Activated CD8-positive, alpha-beta memory T cell treated with anti-CD3 and anti-CD28 coated beads, Interleukin-2, amount 50 U/mL, for 24 hours (primary cell): ENCODE measurements around the gene PDE1A.

Experiments
- DNase-seq: peaks from one replicate; pipeline ENCODE4 v3.0.0-alpha.2; 2020; ENCODE audit errors: extremely low read depth

Gene PDE1A

DNA sequence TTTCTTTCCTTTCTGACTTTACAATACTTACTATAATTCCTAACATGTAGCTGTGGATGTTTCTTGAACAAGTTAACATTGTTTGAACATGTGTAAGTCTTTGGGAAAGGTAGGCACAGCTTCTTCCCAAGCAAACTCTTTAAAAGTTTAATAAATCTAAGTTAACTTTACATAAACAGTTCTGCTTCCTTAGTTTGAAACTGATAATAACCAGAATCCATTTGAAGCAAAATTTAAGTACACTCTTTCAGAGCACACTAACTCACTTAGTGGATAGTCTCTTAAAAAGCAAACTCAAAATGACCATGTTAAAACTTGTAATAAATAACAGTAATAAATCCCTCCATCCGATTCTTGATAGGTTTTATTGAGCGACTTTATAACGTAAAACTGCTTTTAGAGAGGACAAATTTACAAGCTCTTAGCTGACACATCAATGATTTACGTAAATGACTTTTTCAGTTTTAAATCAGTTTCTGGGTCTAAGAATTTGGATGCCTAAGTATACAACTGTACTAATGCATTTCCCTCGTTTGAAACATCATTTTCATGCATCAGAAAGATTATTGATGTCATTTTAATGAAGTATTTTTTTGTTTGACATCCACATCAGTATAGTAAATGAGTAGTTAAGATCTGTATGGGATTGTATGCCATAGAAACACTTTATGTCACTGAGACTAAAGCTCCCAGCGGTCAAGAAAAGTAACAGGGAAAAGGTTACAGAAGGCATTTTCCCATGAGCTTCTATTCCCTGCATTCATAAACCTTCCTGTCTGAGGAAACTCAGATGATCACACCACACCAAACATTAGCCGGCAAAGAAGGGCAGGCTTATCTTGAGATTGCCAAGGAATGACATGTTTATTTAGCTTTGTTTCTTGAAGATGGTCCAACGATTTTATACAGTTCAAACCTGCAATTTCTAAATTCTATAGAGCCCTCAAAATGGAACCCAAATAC, 67.5 kb downstream of the PDE1A start:
- no peak for DNase-seq

GRCh38 chr2:182358601-182359000, 68.2 kb downstream of the PDE1A start:
- no peak for DNase-seq

DNA sequence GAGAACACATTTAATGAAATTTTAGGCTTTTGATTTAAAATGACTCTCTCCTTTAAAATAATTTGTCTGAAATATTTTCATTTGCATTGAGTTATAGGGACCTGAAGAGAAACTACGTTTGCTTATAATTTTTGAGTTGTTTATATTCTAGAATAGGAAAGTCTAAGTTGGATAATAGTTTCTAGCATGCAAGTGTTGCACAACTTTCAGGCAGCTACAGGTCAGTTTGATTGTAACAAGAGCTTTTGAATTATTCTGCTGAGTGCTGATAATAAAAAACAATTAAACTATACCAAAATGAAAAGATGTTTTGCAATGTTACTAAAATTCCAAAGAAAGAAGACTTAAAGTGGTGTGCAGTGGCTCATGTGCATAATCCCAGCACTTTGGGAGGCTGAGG, 71.0 kb downstream of the PDE1A start:
- DNase-seq: no peak

DNA sequence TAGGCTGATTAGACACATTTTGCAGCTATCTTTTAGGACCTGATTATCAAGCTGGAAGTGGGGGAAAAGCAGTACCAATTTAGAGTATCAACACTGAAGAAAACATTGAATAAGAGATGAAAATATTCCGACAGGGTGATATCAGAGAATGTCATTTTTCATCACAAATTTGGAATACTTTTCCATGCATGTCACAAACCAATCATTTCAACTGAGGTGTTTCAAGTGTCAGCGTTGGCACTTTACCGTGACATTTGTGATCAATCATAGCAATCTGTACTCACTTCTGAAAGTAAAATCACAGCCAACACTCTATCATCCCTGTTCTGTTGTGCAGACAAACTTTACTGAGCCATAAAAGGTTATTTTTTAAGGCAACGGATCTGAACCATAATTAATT, 75.4 kb downstream of the PDE1A start:
- DNase-seq: no peak

DNA sequence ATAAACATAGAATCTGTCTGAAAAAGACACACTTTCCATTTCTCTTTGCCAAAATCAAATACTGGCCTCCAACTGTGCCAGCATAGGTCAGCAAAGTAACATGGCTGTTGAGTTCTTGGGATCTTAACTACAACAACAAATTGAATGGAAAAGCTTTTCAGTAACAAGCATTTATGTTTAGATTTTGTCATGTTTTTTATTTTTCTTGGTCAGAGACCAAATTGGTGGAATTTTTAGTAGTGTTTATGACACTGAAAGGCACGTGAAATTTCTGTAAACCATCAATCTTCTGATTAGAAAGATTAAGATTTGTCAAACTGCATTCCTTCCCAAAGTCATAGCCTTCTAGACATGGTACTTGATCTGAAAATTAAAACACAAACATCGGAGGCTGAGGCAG, 77.6 kb downstream of the PDE1A start:
- no peak for DNase-seq

DNA sequence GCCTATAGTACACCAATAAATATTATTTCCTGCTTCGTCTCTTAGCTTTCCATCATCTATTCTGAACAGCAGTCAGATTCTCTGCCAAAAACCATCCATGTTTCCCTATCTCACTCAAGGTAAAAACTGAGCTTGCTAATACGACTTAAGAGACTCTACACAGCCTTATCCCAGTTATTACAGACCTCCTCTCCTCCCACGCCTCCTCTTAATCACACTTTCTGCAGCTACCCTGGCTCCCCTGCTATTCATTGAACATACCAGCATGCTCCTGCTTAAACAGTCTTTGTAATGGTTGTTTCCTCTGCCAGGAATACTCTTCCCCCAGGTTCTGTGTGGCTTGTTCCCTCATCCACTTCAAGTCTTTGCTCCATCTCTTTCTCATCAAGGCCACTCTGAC, 81.5 kb downstream of the PDE1A start:
- no peak for DNase-seq

DNA sequence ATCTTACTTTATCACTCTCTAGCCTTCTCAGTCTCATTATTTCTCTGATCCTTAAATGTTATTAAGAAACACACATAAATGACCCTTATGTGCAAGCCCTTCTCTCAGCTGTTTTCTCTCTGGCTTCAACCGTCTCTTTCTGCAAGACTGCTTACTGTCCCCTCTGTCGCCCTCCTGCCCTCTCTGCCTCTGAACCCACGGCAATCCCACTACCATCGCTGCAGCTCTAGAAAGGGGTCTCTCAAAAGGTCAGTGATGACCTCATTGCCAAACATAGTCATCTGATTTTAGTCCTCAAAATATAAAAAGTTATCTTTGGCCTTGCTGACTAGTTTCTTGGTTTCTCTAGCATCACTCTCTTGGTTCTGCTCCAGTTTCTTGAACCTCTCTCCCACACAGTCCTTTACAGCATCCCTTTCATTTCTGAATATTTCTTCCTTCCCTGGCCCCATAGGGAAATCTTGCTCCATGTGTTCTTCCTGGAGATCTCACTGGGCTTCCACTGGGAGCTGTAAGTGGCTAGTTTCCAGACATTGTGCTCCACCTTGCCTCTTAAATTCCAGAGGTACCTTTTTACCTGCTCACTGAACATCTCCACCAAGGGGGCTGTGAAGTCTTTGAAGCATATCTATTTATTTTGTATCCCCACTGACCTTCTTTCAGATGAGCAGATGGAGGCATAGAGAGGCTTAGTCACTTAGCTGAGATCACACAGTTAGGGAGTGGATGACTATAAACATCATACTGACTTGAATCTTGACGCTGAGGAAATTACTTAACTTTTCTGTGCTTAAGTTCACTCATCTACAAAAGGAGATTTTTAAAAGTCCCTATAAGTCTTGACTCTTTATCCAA, 96.2 kb downstream of the PDE1A start:
- DNase-seq: no peak

DNA sequence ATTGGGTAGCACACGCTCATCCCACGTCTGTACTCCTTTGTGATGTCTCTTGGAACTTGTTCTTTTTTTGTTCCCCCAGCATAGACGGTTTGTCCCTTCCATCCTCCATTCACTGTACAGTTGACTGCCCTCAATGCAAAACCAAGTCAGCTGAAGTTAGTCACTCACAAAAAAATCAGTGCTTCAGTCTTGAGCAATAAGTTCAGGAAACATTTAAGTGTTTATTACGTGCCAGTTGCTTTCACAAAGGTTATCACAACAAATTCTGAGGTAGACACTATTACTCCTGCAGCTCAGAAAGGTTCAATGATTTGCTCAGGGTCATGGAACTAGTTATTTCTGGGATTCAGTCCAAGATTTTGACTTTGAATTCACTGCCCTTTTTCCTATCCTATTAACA, 102.2 kb downstream of the PDE1A start:
- DNase-seq: no peak

DNA sequence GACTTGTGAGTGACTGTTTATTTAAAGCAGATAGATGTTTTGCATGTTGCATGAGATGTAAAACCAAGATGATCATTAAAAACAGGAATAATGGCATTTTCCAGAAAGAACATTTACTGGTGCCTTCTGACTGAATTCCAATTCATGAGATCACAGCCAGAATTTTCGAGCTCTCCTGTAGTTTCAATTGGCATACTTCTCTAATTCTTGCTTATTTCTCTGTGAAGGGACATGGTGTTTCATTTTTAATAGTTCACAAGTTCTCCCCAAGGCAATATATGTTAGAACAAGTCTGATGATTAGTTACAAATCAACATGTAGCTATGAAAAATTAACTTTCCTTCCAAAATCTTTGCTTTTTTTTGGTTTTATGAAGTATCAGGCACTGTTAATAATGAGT, 105.7 kb downstream of the PDE1A start:
- DNase-seq: no peak

DNA sequence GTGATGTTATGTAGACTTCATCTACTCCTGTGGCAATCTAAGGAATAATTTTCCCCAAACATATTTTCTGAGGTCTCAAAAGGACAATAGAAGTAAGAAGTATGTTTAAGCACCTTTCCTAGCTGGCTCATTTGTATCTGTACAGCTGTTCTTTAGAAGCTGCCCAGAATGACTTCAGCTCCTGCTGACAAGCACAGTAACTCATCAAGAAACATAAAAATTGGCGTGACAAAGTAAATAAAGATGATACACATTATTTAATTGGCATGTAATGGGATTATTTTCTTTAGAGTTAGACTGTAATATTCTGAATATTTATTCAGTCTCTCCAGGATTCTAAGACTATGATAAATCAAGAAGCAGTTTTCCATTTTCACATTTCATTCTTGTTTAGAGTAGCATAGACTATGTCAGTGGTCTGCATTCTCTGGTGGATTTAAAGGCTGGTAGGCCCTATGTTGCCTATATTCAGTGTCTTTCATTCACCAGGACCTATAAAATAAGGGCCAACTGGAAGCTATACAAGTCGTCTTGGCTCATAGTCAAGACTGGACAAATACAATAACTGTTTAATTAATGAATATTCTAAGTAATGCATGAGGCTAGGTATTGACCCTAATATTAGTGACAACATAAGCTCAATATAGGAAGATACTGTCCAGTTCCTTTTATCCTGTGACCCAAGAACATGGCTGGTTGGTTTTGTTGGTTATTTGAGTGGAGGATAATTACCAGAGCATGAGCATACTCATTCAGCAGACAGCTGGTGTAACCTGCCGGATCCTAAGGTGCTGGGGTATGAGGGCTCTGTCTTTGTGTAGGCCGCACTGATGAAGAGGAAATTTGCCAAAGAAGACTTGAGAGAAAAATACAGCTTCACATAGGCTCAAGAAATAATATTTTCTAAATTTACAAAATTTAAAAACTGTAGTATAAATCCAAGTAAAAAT, 107.0 kb downstream of the PDE1A start:
- DNase-seq: no peak

- DNase-seq: no peak
Observed at GRCh38 chr2:182318466-182319220, 108.2 kb downstream of the PDE1A start.

DNA sequence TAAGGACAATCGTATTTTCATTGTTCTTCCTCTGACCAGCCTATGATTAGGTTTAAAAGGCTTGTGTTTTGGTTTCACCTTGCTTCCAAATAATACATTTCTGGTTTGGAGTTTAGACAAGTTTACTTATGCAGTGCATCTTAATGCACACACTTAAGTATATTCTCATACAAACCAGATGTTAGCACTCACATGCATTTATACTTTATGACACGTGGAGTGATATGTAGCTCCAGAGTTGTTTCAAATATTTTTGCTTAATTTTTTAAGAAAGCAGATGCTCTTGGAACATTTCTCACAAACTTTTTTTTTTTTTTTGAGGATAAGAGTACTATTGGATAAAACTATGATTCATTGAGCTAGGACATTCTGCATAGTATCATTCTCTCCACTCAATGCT, 109.9 kb downstream of the PDE1A start:
- no peak for DNase-seq

- no peak for DNase-seq
Observed at GRCh38 chr2:182302972-182303371, 123.9 kb downstream of the PDE1A start.

GRCh38 chr2:182302174-182302573, 124.7 kb downstream of the PDE1A start:
- no peak for DNase-seq

- DNase-seq: no peak
Observed at GRCh38 chr2:182301093-182301492, 125.7 kb downstream of the PDE1A start.

- DNase-seq: no peak
Observed at GRCh38 chr2:182300608-182301007, 126.2 kb downstream of the PDE1A start.

DNA sequence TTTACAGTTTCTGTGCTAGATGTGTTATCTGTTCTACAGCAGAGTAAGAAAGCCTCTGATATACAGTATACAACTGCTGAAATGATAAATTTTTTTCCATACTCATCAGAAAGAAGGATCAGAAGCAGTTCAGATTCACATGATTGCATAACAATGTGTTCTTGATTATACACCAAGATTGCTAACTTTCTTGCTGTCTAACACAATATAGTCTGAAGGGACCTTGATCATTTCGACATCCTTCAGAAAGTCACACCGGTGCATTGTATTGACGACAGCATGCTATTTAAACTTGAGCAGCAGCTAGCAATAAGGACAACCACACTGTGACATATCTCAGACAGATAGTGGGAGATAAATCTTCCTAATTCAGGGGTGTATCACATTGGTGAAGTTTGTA, 127.2 kb downstream of the PDE1A start:
- DNase-seq: no peak

GRCh38 chr2:182298456-182298855, 128.4 kb downstream of the PDE1A start:
- no peak for DNase-seq

- DNase-seq: no peak
Observed at GRCh38 chr2:182291296-182291695, 135.5 kb downstream of the PDE1A start.

DNA sequence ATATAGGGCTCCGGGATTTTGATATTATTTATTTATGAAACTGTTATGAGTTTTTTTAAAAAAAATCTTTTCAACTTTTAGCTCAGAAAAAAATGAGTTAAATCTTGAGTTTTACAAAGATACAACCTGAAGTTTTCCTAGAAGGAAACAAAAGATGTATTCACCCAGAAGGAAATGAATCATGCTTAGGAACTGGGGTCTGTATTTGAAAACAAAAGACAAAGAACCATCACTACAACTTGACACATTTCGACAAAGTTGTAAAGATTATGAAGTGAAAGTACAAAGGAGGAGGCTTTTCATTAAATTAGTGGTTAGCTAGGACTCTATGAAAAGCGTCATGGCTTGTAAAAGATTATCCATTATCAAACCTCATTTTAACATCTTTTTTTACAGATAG, 143.3 kb downstream of the PDE1A start:
- no peak for DNase-seq

GRCh38 chr2:182281276-182281675, 145.6 kb downstream of the PDE1A start:
- DNase-seq: no peak
